Measurements from ENCODE around the gene P2RX4. TPM values are rescaled to one million over a fixed set of nuclear protein-coding genes. Genes with fewer than 3 reads are reported as not detected.
"Not testable (repeated sequence)": the region's sequence is repeated elsewhere in the genome, so short reads cannot be mapped to it uniquely, and the experiment has no call there.

Gene P2RX4
- total RNA-seq, 1 experiment from 2014 or later = 21.0 TPM

DNA sequence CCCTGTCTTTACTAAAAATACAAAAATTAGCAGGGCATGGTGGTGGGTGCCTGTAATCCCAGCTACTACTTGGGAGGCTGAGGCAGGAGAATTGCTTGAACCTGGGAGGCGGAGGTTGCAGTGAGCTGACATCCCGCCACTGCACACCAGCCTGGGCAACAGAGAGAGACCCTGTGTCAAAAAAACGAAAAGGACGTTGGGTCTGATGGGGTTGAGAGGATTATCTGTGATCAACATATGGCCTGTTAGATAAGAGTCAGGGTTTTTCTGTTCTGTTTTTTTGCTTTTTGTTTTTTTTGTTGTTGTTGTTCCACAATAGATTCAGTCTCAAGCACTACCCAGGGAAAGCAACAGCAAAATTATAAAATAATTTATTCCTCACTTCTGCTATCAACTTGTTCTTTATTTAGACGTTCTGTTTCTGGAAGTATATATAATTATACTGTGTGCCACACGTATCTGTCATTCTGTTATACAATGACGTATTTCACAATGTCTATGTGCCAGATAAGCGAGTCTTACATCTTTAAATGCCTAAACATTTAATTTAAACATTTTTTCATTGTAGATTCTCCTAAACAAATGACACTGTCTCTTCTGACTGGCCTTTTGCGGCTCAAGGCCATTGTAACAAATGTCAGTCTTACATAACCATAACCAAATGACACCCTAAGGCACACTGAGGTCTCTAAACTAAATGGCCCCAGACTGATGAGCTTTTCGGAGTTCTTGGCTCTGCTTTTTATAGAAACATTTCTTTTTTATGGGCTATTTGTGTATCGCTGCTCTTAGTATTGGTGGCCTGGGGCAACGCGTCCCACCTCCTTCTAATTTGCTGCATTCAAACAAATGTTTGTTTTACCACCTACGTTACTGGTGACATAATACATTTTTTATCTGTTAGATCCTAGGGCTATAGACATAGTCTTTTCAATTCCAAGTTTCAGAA is 7.2 kb upstream of the P2RX4 start:
- Histone ChIP-seq H3K4me1 (replicated peaks; ENCODE audit: insufficient read depth) (no peaks in the 10 kb centered on the region), H3K4me3 (no peak overlapping the region), H3F3A (ENCODE audit: insufficient read depth, low read depth) (no peaks in the 10 kb centered on the region), H3K4me2 (no peak overlapping the region), H4K20me1 (ENCODE audit: insufficient read depth) (no peaks in the 10 kb centered on the region), H3K36me3 (ENCODE audit: low read depth) (no peaks in the 10 kb centered on the region), H3K9me2 (ENCODE audit: insufficient read depth) (no peaks in the 10 kb centered on the region), H2AFZ (no peak overlapping the region), H3K27ac (no peak overlapping the region), H3K9me3 (ENCODE audit: insufficient read depth, low read depth) (no peaks in the 10 kb centered on the region), H3K27me3 (ENCODE audit: insufficient read depth, low read depth) (no peaks in the 10 kb centered on the region), H3K79me2 (ENCODE audit: low read depth) (no peaks in the 10 kb centered on the region)
- ChIA-PET CTCF (no interaction called here), POLR2A (ENCODE audit: unreplicated experiment) (no interaction called here)
- BruUV-seq (replicated peaks) = no TSS peak
- intact Hi-C loops (cut with micrococcal nuclease; ENCODE audit: unreplicated experiment) = no loop called here
- TF ChIP-seq, protein P1, sequence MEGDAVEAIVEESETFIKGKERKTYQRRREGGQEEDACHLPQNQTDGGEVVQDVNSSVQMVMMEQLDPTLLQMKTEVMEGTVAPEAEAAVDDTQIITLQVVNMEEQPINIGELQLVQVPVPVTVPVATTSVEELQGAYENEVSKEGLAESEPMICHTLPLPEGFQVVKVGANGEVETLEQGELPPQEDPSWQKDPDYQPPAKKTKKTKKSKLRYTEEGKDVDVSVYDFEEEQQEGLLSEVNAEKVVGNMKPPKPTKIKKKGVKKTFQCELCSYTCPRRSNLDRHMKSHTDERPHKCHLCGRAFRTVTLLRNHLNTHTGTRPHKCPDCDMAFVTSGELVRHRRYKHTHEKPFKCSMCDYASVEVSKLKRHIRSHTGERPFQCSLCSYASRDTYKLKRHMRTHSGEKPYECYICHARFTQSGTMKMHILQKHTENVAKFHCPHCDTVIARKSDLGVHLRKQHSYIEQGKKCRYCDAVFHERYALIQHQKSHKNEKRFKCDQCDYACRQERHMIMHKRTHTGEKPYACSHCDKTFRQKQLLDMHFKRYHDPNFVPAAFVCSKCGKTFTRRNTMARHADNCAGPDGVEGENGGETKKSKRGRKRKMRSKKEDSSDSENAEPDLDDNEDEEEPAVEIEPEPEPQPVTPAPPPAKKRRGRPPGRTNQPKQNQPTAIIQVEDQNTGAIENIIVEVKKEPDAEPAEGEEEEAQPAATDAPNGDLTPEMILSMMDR (conservative IDR thresholded peaks at IDR 0.05) = no peak
- TF ChIP-seq EZH2 (IDR thresholded peaks at IDR 0.05; ENCODE audit: low read depth) = no peak
- DNase-seq = no peak

DNA sequence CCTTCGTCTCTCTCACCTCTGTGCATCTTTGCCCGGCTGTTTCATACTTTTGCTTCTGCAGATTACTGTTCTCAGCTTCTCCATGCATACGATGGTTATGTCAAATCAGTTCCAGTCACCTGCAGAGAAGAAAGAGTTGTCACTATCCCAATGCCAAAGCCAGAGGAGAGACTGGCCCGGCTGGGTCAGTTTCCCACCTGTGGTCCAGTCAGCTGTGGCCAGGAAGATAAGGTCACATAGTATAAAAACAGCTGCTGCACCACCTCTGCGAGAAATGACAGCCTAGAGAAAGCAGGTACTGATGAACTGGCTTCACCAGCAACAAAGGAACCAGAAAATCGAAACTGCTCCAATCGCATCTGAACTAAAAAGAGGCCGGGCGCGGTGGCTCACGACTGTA is 6.4 kb upstream of the P2RX4 start:
- CTCF ChIA-PET = no interaction called here

DNA sequence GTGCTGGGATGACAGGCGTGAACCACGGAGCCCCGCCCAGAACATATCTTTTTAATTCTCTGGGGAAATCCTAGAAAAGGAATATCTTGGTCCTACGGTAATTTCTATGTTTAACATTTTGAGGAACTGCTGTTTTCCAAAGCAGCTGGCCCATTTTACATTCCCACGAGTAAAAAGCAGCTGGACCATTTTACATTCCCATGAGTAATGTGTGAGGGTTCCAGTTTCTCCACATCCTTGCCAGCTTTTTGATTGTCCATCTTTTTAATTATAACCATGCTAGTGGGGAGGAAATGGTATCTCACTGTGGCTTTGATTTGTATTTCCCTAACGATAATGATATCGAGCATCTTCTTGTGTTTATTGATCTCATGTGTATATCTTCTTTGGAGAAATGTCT is 4.4 kb upstream of the P2RX4 start:
- Histone ChIP-seq H3F3A (ENCODE audit: insufficient read depth, low read depth) (peaks cover 15% of the 10 kb centered on the region; the same call in 1 of the 2 replicates), H3K4me1 (replicated peaks; ENCODE audit: insufficient read depth) (no peaks in the 10 kb centered on the region), H3K36me3 (ENCODE audit: low read depth) (no peaks in the 10 kb centered on the region), H3K4me2 (no peak overlapping the region), H3K4me3 (no peak overlapping the region), H3K79me2 (ENCODE audit: low read depth) (peaks cover under 1% of the 10 kb centered on the region; the same call in 1 of the 2 replicates), H3K27ac (no peak overlapping the region), H3K9me3 (ENCODE audit: insufficient read depth, low read depth) (no peaks in the 10 kb centered on the region), H3K27me3 (ENCODE audit: insufficient read depth, low read depth) (no peaks in the 10 kb centered on the region), H2AFZ (no peak overlapping the region), H4K20me1 (ENCODE audit: insufficient read depth) (no peaks in the 10 kb centered on the region), H3K9me2 (ENCODE audit: insufficient read depth) (no peaks in the 10 kb centered on the region)
- DNase-seq = no peak
- no TSS peak for BruUV-seq (replicated peaks)
- CTCF ChIA-PET = no interaction called here
- no peak for TF ChIP-seq EZH2 (IDR thresholded peaks at IDR 0.05; ENCODE audit: low read depth)
- TF ChIP-seq, protein P1 (conservative IDR thresholded peaks at IDR 0.05) = no peak
- POLR2A ChIA-PET (ENCODE audit: unreplicated experiment) = interaction anchor here (0.7 kb wide), 1 partner anchor 81 kb away, joined by 9 read pairs; no protein-coding TSS in a partner anchor
- intact Hi-C loops (cut with micrococcal nuclease; ENCODE audit: unreplicated experiment) = no loop called here

More for the DNA sequence above, 6.4 kb upstream of the P2RX4 start:
- POLR2A ChIA-PET (ENCODE audit: unreplicated experiment) = no interaction called here
- Histone ChIP-seq H3K27ac (no peak overlapping the region), H2AFZ (no peak overlapping the region), H3K9me2 (ENCODE audit: insufficient read depth) (no peaks in the 10 kb centered on the region), H3K9me3 (ENCODE audit: insufficient read depth, low read depth) (no peaks in the 10 kb centered on the region), H3F3A (ENCODE audit: insufficient read depth, low read depth) (peaks cover 5% of the 10 kb centered on the region; the same call in 1 of the 2 replicates), H3K79me2 (ENCODE audit: low read depth) (no peaks in the 10 kb centered on the region), H4K20me1 (ENCODE audit: insufficient read depth) (no peaks in the 10 kb centered on the region), H3K4me1 (replicated peaks; ENCODE audit: insufficient read depth) (no peaks in the 10 kb centered on the region), H3K4me2 (no peak overlapping the region), H3K36me3 (ENCODE audit: low read depth) (no peaks in the 10 kb centered on the region), H3K27me3 (ENCODE audit: insufficient read depth, low read depth) (no peaks in the 10 kb centered on the region), H3K4me3 (no peak overlapping the region)
- TF ChIP-seq, protein P1 (conservative IDR thresholded peaks at IDR 0.05) = no peak
- no peak for TF ChIP-seq EZH2 (IDR thresholded peaks at IDR 0.05; ENCODE audit: low read depth)
- BruUV-seq (replicated peaks) = no TSS peak
- no peak for DNase-seq
- intact Hi-C loops (cut with micrococcal nuclease; ENCODE audit: unreplicated experiment) = no loop called here

DNA sequence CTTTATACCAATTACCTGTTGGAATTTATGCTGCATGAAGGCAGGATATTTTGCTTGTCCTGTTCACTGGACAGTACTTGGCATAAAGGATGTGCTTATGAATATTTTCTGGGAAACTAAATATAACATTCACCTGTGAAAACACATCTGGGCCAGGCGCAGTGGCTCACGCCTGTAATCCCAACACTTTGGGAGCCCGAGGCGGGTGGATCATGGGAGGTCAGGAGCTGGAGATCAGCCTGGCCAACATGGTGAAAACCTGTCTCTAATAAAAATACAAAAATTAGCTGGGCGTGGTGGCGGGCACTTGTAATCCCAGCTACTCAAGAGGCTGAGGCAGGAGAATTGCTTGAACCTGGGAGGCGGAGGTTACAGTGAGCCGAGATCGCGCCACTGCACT is 1.4 kb upstream of the P2RX4 start:
- CTCF ChIA-PET = interaction anchor here (0.5 kb wide), 1 partner anchor 349 kb away, joined by 8 read pairs; no protein-coding TSS in a partner anchor
- DNase-seq; H3K4me2 ChIP-seq; intact Hi-C loops (cut with micrococcal nuclease; ENCODE audit: unreplicated experiment); POLR2A ChIA-PET (ENCODE audit: unreplicated experiment); H3K9me2 ChIP-seq (ENCODE audit: insufficient read depth); H3K36me3 ChIP-seq (ENCODE audit: low read depth); BruUV-seq (replicated peaks); H4K20me1 ChIP-seq (ENCODE audit: insufficient read depth); H3K9me3 ChIP-seq (ENCODE audit: insufficient read depth, low read depth); H3K27ac ChIP-seq; H2AFZ ChIP-seq; H3K27me3 ChIP-seq (ENCODE audit: insufficient read depth, low read depth); H3K4me3 ChIP-seq: not testable (repeated sequence)
- H3K4me1 ChIP-seq (replicated peaks; ENCODE audit: insufficient read depth) = peaks cover 16% of the 10 kb centered on the region; the same call in 1 of the 2 replicates
- H3K79me2 ChIP-seq (ENCODE audit: low read depth) = peaks cover 25% of the 10 kb centered on the region
- peaks cover 16% of the 10 kb centered on the region; the same call in 1 of the 2 replicates for H3F3A ChIP-seq (ENCODE audit: insufficient read depth, low read depth)

All from PC-9 (cell line).